Memory B cell (primary cell): ENCODE measurements around the gene TMED7.

Experiments
- ATAC-seq: fragments of 150-1000 bp; cut with Tn5 transposase; 2 replicates; pipeline ENCODE4 v1.10.0; 2021; ENCODE audit warnings: low read depth, mild to moderate bottlenecking, moderate library complexity
- DNase-seq, 2 donors: peaks; one replicate each; pipeline ENCODE4 v3.0.0; 2022; ENCODE audit warnings: low spot score in 2 of 2
- H3K27ac Mint-ChIP-seq: one replicate; pipeline ENCODE4 v1.8.0; 2022; ENCODE audit warnings: mild to moderate bottlenecking, moderate library complexity, mixed read lengths
- H3K27me3 Mint-ChIP-seq: one replicate; pipeline ENCODE4 v1.8.0; 2022; ENCODE audit warnings: mixed read lengths
- H3K36me3 Mint-ChIP-seq: one replicate; pipeline ENCODE4 v1.8.0; 2022; ENCODE audit warnings: mild to moderate bottlenecking, mixed read lengths
- H3K4me1 Mint-ChIP-seq: one replicate; pipeline ENCODE4 v1.8.0; 2022; ENCODE audit warnings: mixed read lengths
- H3K4me3 Mint-ChIP-seq: one replicate; pipeline ENCODE4 v1.8.0; 2022; ENCODE audit warnings: mild to moderate bottlenecking, moderate library complexity, mixed read lengths
- H3K9me3 Mint-ChIP-seq: one replicate; pipeline ENCODE4 v1.8.0; 2022; ENCODE audit warnings: mixed read lengths

TMED7 gene

DNA sequence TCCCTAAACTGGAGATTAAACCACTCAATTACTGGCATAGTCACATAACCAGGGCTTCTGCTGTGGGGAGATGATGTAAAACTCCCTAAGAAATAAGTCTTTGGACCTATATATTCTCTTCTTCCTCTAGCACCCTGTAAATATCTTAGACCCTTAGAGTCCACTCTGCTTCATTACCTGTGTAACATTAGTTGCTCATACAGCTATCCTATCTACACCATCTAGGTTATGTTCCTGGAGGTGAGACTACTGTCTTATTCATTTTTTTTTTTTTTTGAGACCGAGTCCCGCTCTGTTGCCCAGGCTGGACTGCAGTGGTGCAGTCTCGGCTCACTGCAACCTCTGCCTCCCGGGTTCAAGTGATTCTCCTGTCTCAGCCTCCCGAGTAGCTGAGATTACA, 14.0 kb downstream of the TMED7 start:
- no peaks in the 10 kb centered on the region for H3K27me3 Mint-ChIP-seq
- H3K9me3 Mint-ChIP-seq, result no peaks in the 10 kb centered on the region
- H3K36me3 Mint-ChIP-seq, result peaks cover 16% of the 10 kb centered on the region
- H3K4me1 Mint-ChIP-seq, result peaks cover 12% of the 10 kb centered on the region
- H3K27ac Mint-ChIP-seq, result peak overlapping the region; percentile 31
- no peak for DNase-seq
- ATAC-seq, result no peak
- no peak overlapping the region for H3K4me3 Mint-ChIP-seq

DNA sequence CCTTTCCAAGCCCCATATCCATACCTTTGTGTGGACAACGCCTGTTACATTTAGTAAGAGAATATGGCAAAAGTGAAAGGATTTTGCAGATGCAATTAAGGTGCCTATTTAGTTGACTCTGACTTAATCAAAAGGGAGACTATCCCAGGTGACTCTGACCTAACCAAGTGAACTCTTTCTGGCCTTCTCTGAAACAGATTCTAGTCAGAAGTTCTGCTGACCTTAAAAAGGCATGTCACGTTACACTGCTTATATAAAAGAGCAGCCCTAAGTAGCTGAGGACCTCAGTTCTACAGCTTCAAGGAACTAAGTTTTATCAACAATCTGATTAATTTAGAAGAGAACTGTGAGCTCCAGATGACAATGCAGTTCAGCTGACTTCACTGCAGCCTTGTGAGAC, 17.9 kb downstream of the TMED7 start:
- Mint-ChIP-seq H3K27me3 (no peaks in the 10 kb centered on the region), H3K36me3 (peaks cover 7% of the 10 kb centered on the region), H3K4me3 (no peak overlapping the region), H3K27ac (peak overlapping the region; percentile 80), H3K4me1 (peaks cover 26% of the 10 kb centered on the region), H3K9me3 (no peaks in the 10 kb centered on the region)
- DNase-seq (no peak), ATAC-seq (no peak)

DNA sequence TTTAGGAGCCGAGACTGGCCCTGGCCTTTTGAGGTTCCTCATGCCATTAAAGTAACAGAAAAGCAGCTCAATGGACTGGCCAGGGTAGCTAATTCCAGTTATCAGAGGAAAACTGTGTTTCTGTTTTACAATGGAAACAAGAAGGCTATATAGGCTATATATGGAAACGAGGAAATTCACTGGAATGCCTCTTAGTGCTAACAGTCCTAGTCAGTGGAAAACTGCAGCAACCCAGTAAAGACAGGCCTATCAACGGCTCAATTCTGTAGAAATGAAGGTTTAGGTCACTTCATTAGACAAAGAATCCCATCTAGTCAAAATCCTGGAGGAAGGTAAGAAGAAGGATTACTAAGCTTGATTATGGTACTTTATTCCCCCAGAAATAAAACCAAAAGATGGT, 20.4 kb downstream of the TMED7 start:
- DNase-seq, result no peak
- no peaks in the 10 kb centered on the region for H3K9me3 Mint-ChIP-seq
- H3K27ac Mint-ChIP-seq, result peak overlapping the region; percentile 65
- no peaks in the 10 kb centered on the region for H3K27me3 Mint-ChIP-seq
- no peak for ATAC-seq
- peaks cover 32% of the 10 kb centered on the region for H3K4me1 Mint-ChIP-seq
- H3K4me3 Mint-ChIP-seq, result no peak overlapping the region
- H3K36me3 Mint-ChIP-seq, result peaks cover 5% of the 10 kb centered on the region

DNA sequence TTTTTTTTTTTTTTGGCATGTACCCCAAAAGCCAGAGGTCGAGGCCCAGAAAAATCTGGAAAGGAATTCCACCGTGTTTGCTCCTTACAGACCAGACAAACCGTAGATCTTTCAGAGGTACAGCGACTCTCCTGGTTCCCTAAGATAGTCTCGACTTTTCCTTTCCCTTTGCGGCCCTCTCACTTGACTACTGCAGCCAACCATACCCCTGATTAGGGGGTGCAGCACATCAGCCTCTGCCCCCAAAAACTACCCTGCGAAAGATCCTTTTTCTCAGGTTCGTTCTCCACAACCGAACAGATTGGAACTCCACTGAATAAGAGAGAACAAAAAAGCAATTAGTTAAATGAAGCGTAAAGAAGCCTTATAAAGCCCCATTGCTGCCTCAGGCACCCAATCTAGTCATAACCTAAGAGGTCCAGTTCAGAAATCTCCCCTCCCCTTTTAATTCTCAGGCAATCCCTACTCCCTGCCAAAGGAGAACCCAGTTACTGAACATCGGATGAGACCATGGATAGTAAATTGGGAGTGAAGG, 23.2 kb downstream of the TMED7 start:
- H3K4me1 Mint-ChIP-seq, result peaks cover 37% of the 10 kb centered on the region
- H3K27me3 Mint-ChIP-seq, result no peaks in the 10 kb centered on the region
- no peaks in the 10 kb centered on the region for H3K9me3 Mint-ChIP-seq
- peak overlapping the region; percentile 93 for H3K27ac Mint-ChIP-seq
- ATAC-seq, result peak; percentile 1
- H3K36me3 Mint-ChIP-seq, result peaks cover 2% of the 10 kb centered on the region
- no peak for DNase-seq
- peak overlapping the region; percentile 87 for H3K4me3 Mint-ChIP-seq

DNA sequence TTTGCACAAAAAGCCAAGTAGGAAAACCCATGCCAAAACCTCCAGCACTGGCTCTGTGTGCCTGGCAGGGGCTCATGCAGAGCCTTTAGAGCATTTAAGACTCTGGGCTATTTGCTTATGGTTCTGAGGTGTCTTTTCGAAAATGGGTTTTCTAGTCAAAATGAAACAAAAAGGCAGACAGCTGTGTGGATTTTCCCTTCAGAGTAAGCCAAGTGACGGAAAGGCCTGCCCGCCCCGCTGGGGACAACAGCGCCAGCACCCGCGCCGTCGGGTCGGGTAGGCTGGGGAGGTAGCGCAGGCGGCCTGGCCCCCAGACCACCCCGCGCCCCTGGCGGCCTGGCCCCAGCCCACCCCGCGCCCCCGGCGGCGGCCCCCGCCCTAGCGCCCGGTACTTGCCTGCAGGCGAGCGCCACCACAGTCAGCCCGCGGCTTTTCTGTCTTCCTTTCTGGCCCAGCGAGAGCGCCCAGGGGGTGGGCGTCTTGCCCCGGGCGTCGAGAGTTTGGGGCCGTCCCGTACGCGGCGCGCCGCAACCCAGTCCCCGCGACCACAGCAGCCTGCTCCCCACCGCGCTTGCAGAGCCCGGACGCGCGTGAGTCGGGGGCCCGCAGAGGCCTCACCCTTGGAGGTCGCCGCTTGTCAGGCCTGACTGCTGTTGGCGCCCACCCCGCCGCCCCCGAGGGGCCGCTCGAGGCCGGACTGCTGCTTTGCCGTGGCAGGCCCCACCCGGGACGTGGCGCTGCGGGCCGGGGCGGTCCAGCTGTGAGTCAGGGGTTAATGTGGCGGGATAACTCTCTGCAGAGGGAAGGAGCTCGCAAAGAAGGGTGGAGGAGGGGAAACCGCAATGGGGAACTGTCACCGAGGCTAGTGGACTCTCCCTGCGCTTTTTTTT, 23.9 kb downstream of the TMED7 start, which contains the start of gene TICAM2:
Gene TICAM2, minus strand, starts transcription at position 779 of the 890 bp plus-strand sequence. CDS start 21,223 bp downstream, outside the sequence.
- no peaks in the 10 kb centered on the region for H3K27me3 Mint-ChIP-seq
- DNase-seq (peak; percentile 69 to 77), ATAC-seq (peak; percentile 81)
- H3K4me1 Mint-ChIP-seq, result peaks cover 37% of the 10 kb centered on the region
- H3K9me3 Mint-ChIP-seq, result no peaks in the 10 kb centered on the region
- peak within 1 kb of the TSS; percentile 93 for H3K27ac Mint-ChIP-seq
- peaks cover 2% of the 10 kb centered on the region for H3K36me3 Mint-ChIP-seq
- H3K4me3 Mint-ChIP-seq, result peak within 1 kb of the TSS; percentile 87

DNA sequence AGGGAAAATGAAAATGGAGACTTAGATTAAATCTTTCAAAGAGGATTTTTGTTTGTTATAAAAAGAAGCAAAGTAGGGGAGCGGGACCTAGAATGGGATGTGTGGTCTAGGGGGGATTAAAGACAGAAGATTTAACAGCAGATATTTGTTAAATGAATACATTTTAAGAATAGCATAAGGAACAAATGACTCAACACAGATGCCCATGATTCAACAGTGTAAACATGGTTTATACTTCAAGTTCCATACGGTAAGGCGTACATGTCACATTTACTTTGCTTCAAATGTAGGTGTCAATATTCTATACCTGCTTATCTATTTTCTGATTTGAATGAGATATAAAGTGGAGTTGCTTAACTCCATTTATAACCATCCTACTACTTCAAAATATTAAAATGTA, 25.1 kb downstream of the TMED7 start:
- no peaks in the 10 kb centered on the region for H3K27me3 Mint-ChIP-seq
- H3K4me3 Mint-ChIP-seq, result peak overlapping the region; percentile 76
- ATAC-seq (no peak), DNase-seq (no peak)
- peaks cover 5% of the 10 kb centered on the region for H3K36me3 Mint-ChIP-seq
- H3K9me3 Mint-ChIP-seq, result no peaks in the 10 kb centered on the region
- peak overlapping the region; percentile 93 for H3K27ac Mint-ChIP-seq
- peaks cover 36% of the 10 kb centered on the region for H3K4me1 Mint-ChIP-seq

DNA sequence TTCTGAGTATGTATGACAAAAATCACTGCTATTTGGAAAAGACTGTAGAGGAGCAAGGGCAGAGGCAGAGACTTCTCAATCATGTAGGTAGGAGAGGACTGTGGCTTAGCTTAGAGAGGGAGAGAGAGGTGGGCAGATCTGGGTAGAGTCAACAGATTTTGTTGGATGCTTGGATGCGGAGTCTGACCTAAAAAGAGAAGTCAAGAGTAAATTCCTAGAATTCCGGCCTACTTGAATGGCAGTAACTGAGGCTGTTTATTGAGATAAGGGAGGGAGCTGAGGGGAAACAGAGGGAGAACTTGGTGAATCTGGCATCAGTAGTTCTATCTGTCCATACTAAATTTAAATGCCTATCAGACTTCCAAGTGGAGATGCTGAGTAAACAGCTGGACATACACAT, 25.9 kb downstream of the TMED7 start:
- peaks cover 3% of the 10 kb centered on the region for H3K36me3 Mint-ChIP-seq
- ATAC-seq (no peak), DNase-seq (no peak)
- no peaks in the 10 kb centered on the region for H3K9me3 Mint-ChIP-seq
- H3K4me3 Mint-ChIP-seq, result peak overlapping the region; percentile 76
- no peaks in the 10 kb centered on the region for H3K27me3 Mint-ChIP-seq
- peaks cover 39% of the 10 kb centered on the region for H3K4me1 Mint-ChIP-seq
- H3K27ac Mint-ChIP-seq, result peak overlapping the region; percentile 93

DNA sequence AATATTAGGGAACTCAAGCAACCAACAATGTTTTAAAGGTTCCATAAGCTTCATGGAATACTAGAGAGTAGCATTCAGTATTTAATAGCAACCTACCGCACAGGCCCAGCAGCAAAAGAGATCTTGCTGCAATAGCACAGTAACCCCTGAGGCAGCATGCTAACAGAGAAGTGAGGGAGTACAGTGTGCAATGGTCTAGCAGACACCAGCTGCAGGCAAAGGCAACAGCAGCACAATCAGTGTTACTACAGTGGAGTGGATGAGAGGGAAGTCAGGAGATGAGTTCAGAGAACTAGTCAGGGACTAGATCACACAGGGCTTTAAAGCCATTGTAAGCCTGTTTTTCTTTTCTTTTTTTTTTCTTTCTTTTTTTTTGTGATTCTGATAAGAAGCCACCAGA, 26.3 kb downstream of the TMED7 start:
- Mint-ChIP-seq H3K4me1 (peaks cover 39% of the 10 kb centered on the region), H3K27ac (peak overlapping the region; percentile 93), H3K27me3 (no peaks in the 10 kb centered on the region), H3K9me3 (no peaks in the 10 kb centered on the region), H3K4me3 (peak overlapping the region; percentile 60), H3K36me3 (peaks cover 3% of the 10 kb centered on the region)
- DNase-seq, result peak in 1 of 2 donors; percentile 30
- ATAC-seq, result peak; percentile 48

DNA sequence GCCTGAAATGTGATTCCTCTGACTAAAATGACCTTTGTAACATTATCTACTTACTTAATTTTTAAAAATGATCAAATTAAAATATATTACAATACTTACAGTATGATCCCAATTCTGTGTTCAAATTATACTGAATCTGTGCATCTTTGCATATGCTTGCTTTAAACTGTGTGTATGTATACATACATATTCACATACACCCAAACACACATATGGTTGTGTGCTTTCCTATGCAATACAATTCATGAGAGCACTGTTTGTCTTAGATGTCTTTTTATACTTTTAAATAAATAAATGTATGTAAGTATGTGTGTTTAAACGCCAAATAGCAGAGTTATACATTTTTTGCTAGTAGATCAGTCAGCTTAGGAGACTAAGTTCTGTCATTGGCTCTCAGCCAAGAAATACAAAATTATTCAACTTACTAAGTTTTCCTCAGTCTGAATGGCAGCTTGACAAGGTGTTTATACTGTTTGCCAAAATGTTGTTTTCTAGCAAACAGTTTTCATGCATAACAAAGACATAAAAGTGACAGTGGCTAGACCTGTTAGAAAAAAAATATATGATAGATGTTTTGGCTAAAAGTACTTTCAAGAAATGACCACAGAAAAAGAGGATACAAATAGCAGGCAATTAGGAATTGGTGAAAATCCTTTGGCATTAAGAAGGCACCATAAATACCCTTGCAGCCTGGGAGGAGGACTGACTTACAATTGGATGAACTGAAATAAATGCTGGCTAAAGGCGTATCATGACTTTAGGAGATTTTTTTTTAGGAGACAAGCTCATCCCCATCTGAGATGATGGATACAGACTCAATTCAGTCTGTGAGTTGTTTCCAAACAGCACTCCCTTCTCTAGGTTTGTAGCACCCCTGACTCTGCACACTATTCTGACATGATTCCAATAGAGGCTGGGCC, 31.4 kb downstream of the TMED7 start:
- no peaks in the 10 kb centered on the region for H3K27me3 Mint-ChIP-seq
- H3K9me3 Mint-ChIP-seq, result peaks cover 2% of the 10 kb centered on the region
- ATAC-seq, result no peak
- H3K4me1 Mint-ChIP-seq, result peaks cover 14% of the 10 kb centered on the region
- H3K36me3 Mint-ChIP-seq, result peaks cover 7% of the 10 kb centered on the region
- H3K27ac Mint-ChIP-seq, result no peak overlapping the region
- H3K4me3 Mint-ChIP-seq, result no peak overlapping the region
- DNase-seq, result no peak

DNA sequence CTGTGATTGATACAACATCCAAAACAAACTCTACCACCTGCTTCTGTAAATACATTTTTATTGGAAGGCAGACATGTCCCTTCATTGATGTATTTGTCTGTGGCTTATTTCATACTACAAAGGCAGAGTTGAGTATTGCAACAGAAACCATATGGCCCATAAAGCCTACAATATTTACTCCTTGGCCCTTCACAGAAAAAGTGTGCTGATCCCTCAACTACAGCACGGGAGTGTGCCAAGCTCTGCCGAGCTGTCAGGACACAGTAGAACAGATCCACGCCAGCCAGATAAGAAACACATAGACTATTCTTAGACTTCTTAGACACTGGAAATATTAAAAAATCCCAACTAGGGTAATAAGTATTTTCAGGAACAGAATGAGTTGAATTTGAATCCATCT, 36.8 kb downstream of the TMED7 start:
- Mint-ChIP-seq H3K4me1 (peaks cover 7% of the 10 kb centered on the region), H3K36me3 (peaks cover 4% of the 10 kb centered on the region), H3K9me3 (peaks cover 2% of the 10 kb centered on the region), H3K27ac (peak overlapping the region; percentile 25), H3K27me3 (no peaks in the 10 kb centered on the region), H3K4me3 (no peak overlapping the region)
- no peak for DNase-seq
- ATAC-seq, result no peak

DNA sequence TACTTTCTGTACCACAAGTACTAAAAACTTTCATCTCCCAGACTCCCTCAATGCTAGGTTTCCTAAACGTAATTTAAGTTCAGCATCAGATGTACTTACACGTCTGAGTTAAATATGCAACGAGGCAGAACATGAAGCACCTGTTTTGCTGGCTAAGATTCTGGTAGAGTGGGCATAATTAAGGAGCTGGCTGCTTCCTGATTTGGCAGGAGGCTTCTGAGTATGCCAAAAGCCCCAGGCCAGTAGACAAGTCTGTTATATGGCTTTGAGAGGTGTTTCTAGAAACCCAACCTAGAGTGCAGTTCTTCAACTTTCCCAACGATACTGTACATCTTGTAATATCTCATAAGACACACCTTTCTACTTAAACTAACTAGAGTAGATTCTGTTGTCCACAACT, 37.2 kb downstream of the TMED7 start:
- Mint-ChIP-seq H3K9me3 (peaks cover 2% of the 10 kb centered on the region), H3K27ac (peak overlapping the region; percentile 25)

DNA sequence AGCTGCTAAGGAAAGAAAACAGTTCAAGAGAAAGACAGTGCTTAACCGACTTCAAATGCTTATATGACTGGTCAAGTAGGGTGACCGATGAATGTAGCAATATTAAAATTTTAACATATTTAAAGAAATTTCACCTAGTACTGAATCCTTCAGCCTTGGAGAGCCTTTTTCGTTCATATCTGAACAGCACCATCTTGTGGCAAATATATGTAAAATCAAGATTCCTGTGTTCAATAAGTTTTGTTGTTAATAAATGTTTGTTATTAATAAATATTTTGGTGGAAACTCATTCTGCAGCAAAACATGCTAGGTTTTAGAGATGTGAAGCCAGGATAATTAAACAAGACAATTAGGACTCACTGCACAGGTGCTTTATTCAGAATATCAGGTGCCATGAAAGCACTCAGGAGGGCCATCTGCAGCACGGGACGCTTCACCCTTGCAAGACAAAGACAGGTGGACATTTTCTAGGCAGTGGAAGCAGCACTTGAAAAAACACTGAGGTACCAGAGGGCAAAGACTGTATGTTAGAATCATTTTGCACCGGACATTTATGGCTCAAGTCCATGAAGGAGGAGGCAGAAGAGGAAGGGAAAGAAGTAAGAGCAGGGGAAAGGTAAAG, 39.2 kb downstream of the TMED7 start:
- no peak overlapping the region for H3K27ac Mint-ChIP-seq
- H3K9me3 Mint-ChIP-seq, result peaks cover 2% of the 10 kb centered on the region
- DNase-seq (peak in 1 of 2 donors; percentile 31), ATAC-seq (peak; percentile 43)
- H3K4me3 Mint-ChIP-seq, result no peak overlapping the region
- no peaks in the 10 kb centered on the region for H3K27me3 Mint-ChIP-seq
- peaks cover 2% of the 10 kb centered on the region for H3K36me3 Mint-ChIP-seq
- H3K4me1 Mint-ChIP-seq, result peaks cover 10% of the 10 kb centered on the region

More for the DNA sequence above, 37.2 kb downstream of the TMED7 start:
- Mint-ChIP-seq H3K4me1 (peaks cover 7% of the 10 kb centered on the region), H3K27me3 (no peaks in the 10 kb centered on the region), H3K36me3 (peaks cover 4% of the 10 kb centered on the region), H3K4me3 (no peak overlapping the region)
- no peak for DNase-seq
- ATAC-seq, result no peak

DNA sequence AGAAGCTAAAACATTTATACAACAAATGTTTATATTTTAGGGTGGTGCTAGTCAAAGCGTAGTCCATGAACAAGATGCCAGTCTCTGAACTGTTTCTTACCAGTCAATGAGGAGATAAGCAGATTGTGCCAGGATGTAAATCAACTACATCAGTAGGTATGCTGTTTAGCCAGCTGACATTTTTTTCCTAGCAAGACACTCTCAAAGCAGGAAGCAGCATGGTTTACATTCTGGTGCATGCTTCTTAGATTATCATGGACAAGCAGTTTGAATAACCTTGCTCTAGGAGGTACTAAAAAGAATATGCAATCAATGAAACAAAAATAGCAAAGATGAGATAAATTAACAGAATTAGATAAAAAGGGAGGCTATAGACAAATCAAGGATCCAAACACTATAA, 40.6 kb downstream of the TMED7 start:
- ATAC-seq (no peak), DNase-seq (no peak)
- no peak overlapping the region for H3K4me3 Mint-ChIP-seq
- H3K27ac Mint-ChIP-seq, result no peak overlapping the region
- peaks cover 13% of the 10 kb centered on the region for H3K4me1 Mint-ChIP-seq
- H3K9me3 Mint-ChIP-seq, result no peaks in the 10 kb centered on the region
- H3K36me3 Mint-ChIP-seq, result peaks cover 3% of the 10 kb centered on the region
- H3K27me3 Mint-ChIP-seq, result no peaks in the 10 kb centered on the region
